ENCODE measurements around the gene LRCH1.

The LRCH1 gene

DNA sequence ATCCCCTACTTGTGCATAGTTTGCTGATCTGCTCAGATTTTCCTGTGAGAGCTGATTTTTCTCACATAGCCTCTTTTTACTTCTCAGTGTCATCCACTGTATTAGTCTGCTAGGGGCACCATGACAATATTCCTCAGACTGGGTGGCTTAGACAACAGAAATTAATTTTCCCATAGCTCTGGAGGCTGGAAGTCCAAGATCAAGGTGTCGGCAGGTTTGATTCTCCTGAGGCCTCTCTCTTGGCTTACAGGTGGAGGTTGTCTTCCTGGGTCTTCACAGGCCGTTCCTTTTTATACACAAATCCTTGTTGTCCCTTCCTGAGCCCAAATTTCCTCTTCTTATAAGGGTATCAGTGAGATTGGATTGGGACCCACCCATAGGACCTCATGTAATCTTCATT, 9.2 kb downstream of the LRCH1 start:
- DNase-seq (ENCODE audit: low read depth in 2 of 2) = no peak

- DNase-seq (ENCODE audit: low read depth in 2 of 2) = no peak
Observed at GRCh38 chr13:46562581-46562980, 9.6 kb downstream of the LRCH1 start.

GRCh38 chr13:46565808-46566750, 13.1 kb downstream of the LRCH1 start:
- no peak for DNase-seq (ENCODE audit: low read depth in 2 of 2)

GRCh38 chr13:46567671-46568070, 14.7 kb downstream of the LRCH1 start:
- DNase-seq (ENCODE audit: low read depth in 2 of 2) = no peak

DNA sequence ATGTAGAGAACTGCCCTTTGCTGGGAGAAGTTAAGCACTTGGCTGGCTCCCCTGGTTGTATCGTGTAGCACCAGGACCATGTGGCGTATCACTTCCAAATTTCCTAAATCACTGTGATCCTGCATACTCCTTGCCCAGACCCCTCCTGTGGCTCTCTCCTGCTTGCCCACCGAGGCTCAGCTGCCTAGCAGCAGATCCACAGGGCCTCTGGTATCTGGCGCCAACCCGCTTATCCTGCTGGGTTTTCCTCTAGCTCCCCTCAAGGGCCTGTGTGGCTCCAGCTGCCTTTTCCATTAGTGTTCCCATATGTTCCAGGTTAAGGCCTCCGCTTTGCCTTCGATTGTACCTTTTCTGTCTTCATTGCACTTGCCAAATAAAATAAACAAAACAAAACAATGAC, 16.5 kb downstream of the LRCH1 start:
- DNase-seq (ENCODE audit: low read depth in 2 of 2) = no peak

GRCh38 chr13:46570273-46570672, 17.3 kb downstream of the LRCH1 start:
- no peak for DNase-seq (ENCODE audit: low read depth in 2 of 2)

GRCh38 chr13:46571189-46571908, 18.4 kb downstream of the LRCH1 start:
- DNase-seq (ENCODE audit: low read depth in 2 of 2) = no peak

DNA sequence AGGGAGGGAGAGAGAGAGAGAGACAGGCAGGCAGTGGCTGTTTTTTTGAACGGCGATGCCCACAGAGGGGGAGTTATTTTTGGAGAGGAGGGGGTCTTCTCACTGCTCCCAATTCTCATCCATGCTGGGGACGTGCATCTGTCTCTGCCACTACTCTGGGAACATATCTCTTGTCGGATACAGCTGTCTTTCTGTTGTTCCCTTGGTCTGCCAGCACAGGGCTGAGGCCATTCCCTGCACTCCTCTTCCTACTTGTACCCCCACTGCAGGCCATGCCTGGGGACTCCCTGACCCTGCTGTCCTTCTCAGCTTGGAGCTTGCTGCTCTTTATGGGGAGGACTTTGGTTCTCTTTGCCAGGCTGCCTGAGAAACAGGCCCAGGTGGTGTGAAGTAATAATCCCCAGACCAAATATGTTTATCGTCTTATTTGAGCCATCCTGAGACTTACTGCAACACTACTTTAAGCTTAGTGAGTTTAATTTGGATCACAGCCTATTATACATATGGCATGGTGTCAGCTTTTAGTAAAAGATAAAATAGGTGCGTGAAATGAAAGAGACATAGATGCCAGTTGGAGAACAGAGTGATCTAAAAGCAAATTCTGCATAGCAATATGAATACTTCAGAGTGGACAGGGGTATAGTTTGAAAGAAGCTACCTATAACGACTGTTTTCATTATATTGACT, 19.1 kb downstream of the LRCH1 start:
- DNase-seq (ENCODE audit: low read depth in 2 of 2) = no peak

DNA sequence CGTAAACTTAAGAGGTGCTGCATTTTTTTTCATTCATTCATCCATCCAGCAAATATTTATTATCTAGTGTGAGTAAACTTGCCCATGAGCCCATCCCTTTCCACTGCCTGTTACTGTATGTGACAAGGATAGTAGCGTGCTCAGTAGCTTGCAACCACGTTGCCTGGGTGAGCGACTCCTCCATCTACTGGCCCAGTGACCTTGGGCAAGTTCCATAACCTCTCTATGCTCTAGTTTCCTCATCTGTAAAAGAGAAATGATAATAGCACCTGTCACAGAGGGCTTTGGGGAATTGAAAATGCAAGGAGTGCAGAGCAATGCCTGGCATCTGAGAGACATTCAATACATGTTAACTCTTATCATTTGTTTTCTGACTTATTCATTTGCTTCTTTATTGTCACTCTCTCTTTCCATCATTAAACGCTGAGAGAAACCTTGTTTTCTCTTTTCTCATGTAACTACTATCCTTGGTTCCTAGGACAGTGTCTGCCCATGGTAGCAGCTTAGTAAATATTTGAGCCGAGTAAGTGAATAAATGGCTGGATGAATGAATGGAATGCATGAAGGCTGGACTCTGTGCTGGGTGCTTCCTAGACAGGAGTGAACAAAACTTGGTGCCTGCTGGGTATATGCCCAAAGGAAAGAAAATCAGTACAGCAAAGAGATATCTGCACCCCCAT, 19.9 kb downstream of the LRCH1 start:
- DNase-seq (ENCODE audit: low read depth in 2 of 2) = no peak

- no peak for DNase-seq (ENCODE audit: low read depth in 2 of 2)
Observed at GRCh38 chr13:46575301-46575771, 22.4 kb downstream of the LRCH1 start.

GRCh38 chr13:46575818-46576221, 22.9 kb downstream of the LRCH1 start:
- DNase-seq (ENCODE audit: low read depth in 2 of 2) = no peak

- no peak for DNase-seq (ENCODE audit: low read depth in 2 of 2)
Observed at GRCh38 chr13:46576762-46577161, 23.8 kb downstream of the LRCH1 start.

- no peak for DNase-seq (ENCODE audit: low read depth in 2 of 2)
Observed at GRCh38 chr13:46577696-46578589, 25.0 kb downstream of the LRCH1 start.

DNA sequence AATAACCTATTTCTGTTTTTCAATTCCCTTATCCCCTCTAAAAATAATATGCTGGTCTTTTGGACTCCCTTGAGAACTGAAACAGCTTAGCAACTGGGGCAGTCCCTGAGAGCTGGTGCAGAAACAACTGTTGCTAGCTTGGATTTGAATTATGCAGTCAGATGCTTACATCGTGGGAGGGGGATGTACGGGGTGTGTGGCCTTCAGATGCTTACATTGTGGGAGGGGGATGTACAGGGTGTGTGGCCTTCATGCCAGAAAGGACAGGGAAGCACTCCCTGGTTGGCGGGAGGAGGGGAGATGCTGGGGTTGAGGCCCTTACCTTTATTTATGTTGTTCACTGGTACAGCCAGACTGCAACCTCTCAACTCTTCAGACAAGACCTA, 25.6 kb downstream of the LRCH1 start:
- no peak for DNase-seq (ENCODE audit: low read depth in 2 of 2)

GRCh38 chr13:46580362-46580839, 27.4 kb downstream of the LRCH1 start:
- DNase-seq (ENCODE audit: low read depth in 2 of 2) = no peak

DNA sequence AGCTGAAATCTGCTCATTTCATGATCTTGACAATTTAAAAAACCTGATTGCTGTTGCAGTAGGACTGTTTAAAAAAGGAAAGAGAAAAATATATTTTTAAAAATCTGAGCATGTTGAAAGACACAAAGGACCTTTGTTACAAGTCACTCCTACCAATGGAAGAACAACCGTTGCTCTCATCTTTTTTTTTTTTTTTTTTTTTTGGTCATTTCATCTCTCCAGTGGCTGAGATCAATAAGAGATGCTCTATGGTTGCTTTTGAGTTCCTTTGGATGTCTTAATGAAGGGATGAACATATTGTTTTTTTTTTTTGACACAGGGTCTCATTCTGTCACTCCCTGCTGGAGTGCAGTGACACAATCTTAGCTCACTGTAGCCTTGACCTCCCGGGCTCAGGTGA, 29.2 kb downstream of the LRCH1 start:
- no peak for DNase-seq (ENCODE audit: low read depth in 2 of 2)

- no peak for DNase-seq (ENCODE audit: low read depth in 2 of 2)
Observed at GRCh38 chr13:46586751-46587514, 34.0 kb downstream of the LRCH1 start.

- no peak for DNase-seq (ENCODE audit: low read depth in 2 of 2)
Observed at GRCh38 chr13:46587807-46588418, 34.9 kb downstream of the LRCH1 start.

DNA sequence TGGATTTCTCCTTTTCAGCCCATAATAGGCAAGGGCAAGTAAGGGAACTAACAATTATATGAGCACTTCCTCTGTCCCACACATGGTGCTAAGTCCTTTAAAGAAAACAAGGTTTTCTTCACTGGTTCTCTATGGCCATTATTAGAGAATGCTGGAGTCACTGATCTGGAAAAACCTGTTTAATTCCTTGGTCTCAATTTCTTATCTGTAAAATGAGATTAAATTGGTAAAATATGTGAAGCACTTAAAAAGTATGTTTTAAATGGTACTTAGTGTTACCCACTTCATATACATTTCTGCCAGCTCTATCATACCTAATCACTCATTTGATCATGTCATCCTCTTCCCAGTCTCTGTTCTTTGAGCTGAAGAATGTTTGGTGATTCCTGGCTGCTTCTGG, 39.4 kb downstream of the LRCH1 start:
- no peak for DNase-seq (ENCODE audit: low read depth in 2 of 2)
